Measurements from ENCODE around the gene BCL2L15.
A peak's percentile ranks its signal among the peaks of the same experiment; 100 is the strongest.
"Not testable (repeated sequence)": the region's sequence is repeated elsewhere in the genome, so short reads cannot be mapped to it uniquely, and the experiment has no call there.

The BCL2L15 gene

DNA sequence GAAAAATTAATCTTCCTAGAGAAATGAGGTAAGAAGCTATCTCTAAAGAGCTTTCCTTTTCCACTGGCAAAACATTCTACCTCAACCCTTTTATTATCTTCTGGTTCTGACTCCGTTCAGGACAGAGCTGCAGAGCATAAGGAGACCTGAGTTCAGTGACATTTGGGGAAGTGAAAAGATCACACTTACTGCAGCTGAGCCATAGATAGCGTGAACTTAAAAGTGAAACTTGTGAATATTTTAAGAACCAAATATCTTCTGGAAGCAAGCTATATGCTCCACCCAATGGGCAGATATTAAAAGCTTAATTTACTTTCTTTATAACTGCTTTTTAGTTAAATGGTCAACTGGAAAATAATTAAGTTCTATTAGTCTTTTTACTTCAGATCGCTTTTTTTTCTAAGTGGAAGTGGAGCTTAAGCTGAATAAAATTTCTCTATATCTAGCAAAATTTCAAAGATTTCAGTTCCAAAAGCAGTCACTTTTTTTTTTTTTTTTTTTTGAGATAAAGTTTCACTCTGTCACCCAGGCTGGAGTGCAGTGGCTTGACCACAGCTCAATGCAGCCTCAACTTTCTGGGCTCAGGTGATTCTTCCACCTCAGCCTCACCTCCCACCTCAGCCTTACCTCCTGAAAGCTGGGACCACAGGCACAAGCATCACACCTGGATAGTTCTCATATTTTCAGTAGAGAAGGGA is 27.8 kb downstream of the BCL2L15 start:
- no peak for TF ChIP-seq CTCF (conservative IDR thresholded peaks at IDR 0.05; ENCODE audit: low read length)
- no peak overlapping the region for H3K4me3 ChIP-seq (ENCODE audit: low read length)
- DNase-seq (ENCODE audit: low read depth), result no peak

- H3K4me3 ChIP-seq (ENCODE audit: low read length), result no peak overlapping the region
- TF ChIP-seq CTCF (conservative IDR thresholded peaks at IDR 0.05; ENCODE audit: low read length), result no peak
- DNase-seq (ENCODE audit: low read depth), result no peak
These were observed 28.4 kb downstream of the BCL2L15 start for GRCh38 chr1:113858982-113859381.

DNA sequence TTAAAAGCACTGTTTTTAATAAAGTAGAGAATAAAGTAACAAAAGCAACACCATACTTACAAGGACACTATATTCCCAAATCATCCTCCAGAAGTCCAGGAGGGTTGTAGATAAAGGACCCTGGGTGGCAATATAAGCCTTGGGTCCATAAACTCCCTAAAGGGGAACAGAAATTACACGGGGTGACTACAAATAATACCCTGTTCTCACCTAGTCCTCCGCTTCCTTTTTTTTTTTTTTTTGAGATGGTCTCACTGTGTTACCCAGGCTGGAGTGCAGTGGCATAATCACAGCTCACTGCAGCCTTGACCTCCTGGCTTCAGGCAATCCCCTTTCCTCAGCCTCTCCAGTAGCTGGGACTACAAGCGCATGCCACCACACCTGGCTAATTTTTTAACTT is 29.0 kb downstream of the BCL2L15 start:
- DNase-seq (ENCODE audit: low read depth), result no peak
- TF ChIP-seq CTCF (conservative IDR thresholded peaks at IDR 0.05; ENCODE audit: low read length), result no peak
- H3K4me3 ChIP-seq (ENCODE audit: low read length), result no peak overlapping the region

DNA sequence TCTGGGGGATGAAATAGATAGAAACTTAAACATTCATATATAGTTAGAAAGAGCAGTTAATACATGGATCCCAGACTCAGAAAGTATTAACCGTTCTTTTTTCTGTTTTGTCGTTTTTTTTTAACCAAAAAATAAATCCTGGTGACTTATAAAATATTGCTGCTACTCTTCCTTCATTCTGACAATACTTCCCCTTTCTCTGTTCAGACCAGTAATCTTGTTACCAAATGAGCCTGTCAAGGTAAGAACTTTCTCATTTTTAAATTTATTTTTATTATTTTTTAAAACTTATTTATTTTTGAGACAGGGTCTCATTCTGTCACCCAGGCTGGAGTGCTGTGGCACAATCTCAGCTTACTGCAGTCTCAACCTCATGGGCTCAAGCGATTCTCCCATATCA is 29.6 kb downstream of the BCL2L15 start:
- no peak overlapping the region for H3K4me3 ChIP-seq (ENCODE audit: low read length)
- DNase-seq (ENCODE audit: low read depth), result no peak
- no peak for TF ChIP-seq CTCF (conservative IDR thresholded peaks at IDR 0.05; ENCODE audit: low read length)

DNA sequence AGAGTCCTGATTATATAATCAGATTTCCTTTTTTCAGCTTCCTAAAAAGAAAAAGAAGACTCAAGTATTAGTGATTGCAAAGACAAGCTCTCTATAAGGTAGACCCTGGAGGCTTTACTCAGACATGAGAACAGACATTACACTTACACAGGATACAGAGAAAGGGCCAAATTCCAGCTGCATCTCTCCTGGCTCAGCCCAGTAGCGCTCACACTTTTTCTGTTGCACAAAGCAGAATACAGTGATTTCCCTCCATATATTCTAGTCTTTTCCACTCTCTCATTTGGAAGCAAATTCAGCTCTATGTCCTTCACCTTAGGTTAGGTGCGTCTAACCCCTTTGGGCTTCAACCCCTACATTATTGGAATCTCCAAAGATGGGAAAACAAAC is 31.0 kb downstream of the BCL2L15 start:
- no peak for TF ChIP-seq CTCF (conservative IDR thresholded peaks at IDR 0.05; ENCODE audit: low read length)
- DNase-seq (ENCODE audit: low read depth), result no peak

DNA sequence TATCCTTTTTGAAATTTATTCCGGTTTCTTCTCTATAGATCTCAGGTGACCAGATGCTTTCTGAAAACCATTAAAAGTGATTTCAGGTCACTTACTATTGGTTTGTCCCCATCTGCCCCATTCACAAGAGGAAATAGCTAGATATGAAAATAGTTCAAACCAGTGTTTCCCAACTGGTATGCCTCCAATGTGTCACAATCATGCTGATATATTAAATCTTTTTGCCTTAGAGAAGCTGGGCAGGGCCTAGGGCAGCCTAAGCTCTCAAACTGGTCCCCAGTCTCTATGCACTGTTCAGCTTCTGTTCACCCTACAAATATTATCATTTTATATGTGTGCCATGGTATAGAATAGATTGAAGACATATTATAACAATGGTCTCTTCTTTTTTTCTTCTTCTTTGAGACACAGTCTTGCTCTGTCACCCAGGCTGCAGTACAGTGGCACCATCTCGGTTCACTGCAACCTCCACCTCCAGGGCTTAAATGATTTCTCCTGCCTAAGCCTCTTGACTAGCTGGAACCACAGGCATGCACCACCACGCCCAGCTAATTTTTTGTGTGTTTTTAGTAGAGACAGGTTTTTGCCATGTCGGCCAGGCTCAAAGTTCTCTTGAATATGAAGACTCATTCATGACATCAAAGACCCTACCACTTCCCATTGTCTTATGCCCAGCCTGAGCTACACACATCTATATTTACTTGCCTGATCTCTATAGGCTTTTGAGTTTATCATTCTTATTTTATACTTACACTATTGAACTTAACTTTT is 31.6 kb downstream of the BCL2L15 start:
- peak; percentile 33 for DNase-seq (ENCODE audit: low read depth)
- H3K4me3 ChIP-seq (ENCODE audit: low read length), result no peak overlapping the region
- no peak for TF ChIP-seq CTCF (conservative IDR thresholded peaks at IDR 0.05; ENCODE audit: low read length)

More for the DNA sequence above, 31.0 kb downstream of the BCL2L15 start:
- H3K4me3 ChIP-seq (ENCODE audit: low read length), result no peak overlapping the region

DNA sequence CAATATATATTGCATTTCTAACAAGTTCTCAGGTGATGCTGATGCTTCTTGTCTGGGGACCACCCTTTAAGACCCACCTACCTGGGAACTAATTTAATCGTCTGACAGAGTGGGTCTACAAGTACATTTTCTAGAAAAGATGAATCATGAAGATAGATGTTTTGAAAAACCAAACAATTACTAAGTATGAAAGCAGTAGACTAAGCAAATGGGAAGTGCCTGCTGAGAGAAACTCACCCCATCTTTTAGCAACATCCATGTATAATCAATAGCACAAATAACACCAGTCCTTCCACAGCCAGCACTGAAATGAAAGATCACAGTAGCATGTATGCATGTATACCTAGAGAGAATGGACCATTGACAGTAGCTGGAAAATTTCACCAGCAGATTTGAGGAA is 33.1 kb downstream of the BCL2L15 start:
- DNase-seq (ENCODE audit: low read depth), result no peak

DNA sequence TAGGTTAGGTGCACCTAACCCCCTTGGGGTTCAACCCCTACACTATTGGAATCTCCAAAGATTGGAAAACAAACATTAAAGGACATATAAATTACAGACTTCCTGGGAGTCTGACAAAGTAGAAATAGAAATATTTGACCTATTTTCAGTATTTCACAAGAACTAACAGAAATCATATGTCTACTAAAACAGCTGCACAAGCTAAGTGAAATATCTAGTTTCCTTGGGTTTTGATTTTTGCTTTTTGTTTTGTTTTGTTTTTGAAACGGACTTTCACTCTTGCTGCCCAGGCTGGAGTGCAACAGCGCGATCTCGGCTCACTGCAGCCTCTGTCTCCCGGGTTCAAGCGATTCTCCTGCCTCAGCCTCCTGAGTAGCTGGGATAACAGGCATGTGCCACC is 34.7 kb downstream of the BCL2L15 start:
- not testable (repeated sequence) for H3K4me3 ChIP-seq (ENCODE audit: low read length)
- DNase-seq (ENCODE audit: low read depth), result peak; percentile 37

More for the DNA sequence above, 33.1 kb downstream of the BCL2L15 start:
- no peak overlapping the region for H3K4me3 ChIP-seq (ENCODE audit: low read length)
- TF ChIP-seq CTCF (conservative IDR thresholded peaks at IDR 0.05; ENCODE audit: low read length), result no peak

Measured in AG10803 (cell line).